Suprapubic skin (tissue), 4 donors: Measurements from ENCODE around the gene SLC26A8.

ENCODE experiments used
- EP300 ChIP-seq: sonication (generic); formaldehyde crosslinking; IDR thresholded peaks from one replicate; pipeline ENCODE4 v1.6.1; 2017; ENCODE audit warnings: antibody characterized with exemption
- POLR2AphosphoS5 ChIP-seq, 3 donors: sonication (generic); formaldehyde crosslinking; IDR thresholded peaks; one replicate each; pipeline ENCODE4 v1.6.1; 2017; ENCODE audit warnings: antibody characterized with exemption in 3 of 3
- TF ChIP-seq, protein P1 (sequence below), 2 donors: fragments of 200-600 bp in 1 of 2; fragments of 450-650 bp in 1 of 2; sonication (generic) in 1 of 2; IDR thresholded peaks; one replicate each; pipeline ENCODE4 v1.5.1; 2016 to 2019; ENCODE audit warnings: antibody characterized with exemption in 2 of 2, mild to moderate bottlenecking in 1 of 2, moderate library complexity in 1 of 2

DNA sequence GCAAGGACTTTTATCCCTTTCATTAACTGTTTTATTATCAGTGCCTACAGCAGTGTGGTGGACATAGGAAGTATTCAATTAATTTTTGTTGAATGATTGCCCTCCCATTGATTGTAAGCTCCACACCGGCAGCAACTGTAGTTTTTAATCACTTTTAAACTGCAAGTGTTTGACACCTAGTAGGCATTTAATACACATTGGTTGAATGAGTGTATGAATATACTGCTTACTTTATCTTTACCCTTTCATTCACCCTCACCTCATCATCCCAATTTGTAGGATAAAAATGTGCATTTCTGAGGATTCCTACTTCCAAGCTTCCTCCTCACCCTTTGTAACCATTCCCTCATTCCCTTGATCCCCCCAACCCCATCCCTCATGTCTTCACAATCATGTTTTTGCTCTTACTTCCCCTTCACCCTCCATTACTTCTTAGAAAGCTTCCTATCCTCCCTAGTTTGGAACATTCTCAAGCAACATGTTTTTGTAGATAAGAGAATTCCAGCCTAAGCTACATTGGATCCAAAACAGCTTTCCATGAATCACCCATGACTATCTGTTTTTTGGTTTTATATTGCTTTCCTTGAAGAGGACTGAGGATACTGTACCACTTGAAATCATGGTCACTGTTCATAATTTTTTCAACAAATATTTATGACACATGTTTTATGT lies 955 bp upstream of the SLC26A8 start:
- TF ChIP-seq, protein P1, sequence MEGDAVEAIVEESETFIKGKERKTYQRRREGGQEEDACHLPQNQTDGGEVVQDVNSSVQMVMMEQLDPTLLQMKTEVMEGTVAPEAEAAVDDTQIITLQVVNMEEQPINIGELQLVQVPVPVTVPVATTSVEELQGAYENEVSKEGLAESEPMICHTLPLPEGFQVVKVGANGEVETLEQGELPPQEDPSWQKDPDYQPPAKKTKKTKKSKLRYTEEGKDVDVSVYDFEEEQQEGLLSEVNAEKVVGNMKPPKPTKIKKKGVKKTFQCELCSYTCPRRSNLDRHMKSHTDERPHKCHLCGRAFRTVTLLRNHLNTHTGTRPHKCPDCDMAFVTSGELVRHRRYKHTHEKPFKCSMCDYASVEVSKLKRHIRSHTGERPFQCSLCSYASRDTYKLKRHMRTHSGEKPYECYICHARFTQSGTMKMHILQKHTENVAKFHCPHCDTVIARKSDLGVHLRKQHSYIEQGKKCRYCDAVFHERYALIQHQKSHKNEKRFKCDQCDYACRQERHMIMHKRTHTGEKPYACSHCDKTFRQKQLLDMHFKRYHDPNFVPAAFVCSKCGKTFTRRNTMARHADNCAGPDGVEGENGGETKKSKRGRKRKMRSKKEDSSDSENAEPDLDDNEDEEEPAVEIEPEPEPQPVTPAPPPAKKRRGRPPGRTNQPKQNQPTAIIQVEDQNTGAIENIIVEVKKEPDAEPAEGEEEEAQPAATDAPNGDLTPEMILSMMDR (IDR thresholded peaks at IDR 0.05) = no peak
- TF ChIP-seq POLR2AphosphoS5 (IDR thresholded peaks at IDR 0.05) = no peak
- TF ChIP-seq EP300 = no peak
